K562 (cell line): ENCODE results near the gene CEP20. TPM values are rescaled to one million over a fixed set of nuclear protein-coding genes. Genes with fewer than 3 reads are reported as not detected.

Source experiments
- BACH1 ChIP-seq: fragments of 200-800 bp; sonication (Bioruptor generic); IDR thresholded peaks from 2 replicates; pipeline ENCODE4 v1.6.1; 2016; ENCODE audit warnings: missing genetic modification characterization, missing compliant biosample characterization
- RAD51 ChIP-seq: fragments of 450-650 bp; IDR thresholded peaks from 2 replicates; pipeline ENCODE4 v1.7.1; 2016; ENCODE audit warnings: low read depth, mild to moderate bottlenecking, borderline replicate concordance
- SMAD3 ChIP-seq: fragments of 450-650 bp; formaldehyde crosslinking; conservative IDR thresholded peaks from 2 replicates; pipeline ENCODE4 v1.4.0; 2020; ENCODE audit warnings: mild to moderate bottlenecking
- TFE3 ChIP-seq: fragments of 450-650 bp; formaldehyde crosslinking; IDR thresholded peaks from 2 replicates; pipeline ENCODE4 v1.4.0; 2020; ENCODE audit warnings: mild to moderate bottlenecking, mixed read lengths
- ZNF609 ChIP-seq: sonication (generic); formaldehyde crosslinking; IDR thresholded peaks from 2 replicates; pipeline ENCODE4 v1.8.1; 2023; ENCODE audit warnings: missing genetic modification reagents, mild to moderate bottlenecking, borderline replicate concordance
- polyA plus RNA-seq, 8 experiments: library from polyadenylated mRNA; depleted of rRNA in 4 of 8; stranded (reverse) in 5 of 8; unstranded in 3 of 8; fragments of >200 nt; fragmentation: Nextera tagmentation in 2 of 8; fragmentation: Illumina TruSeq in 1 of 8; extraction: Ambion mirVana in 2 of 8; extraction: Trizol in 1 of 8; gene quantifications; 2 replicates each; pipeline versions ENCODE4 v1.2.1 to v1.2.3, GENCODE V29; 2011 to 2014; ENCODE audit warnings: inconsistent platforms in 1 of 8, missing spikeins in 1 of 8
- total RNA-seq, 7 experiments: library from RNA; depleted of rRNA in 6 of 7; stranded (reverse); fragments of >200 nt in 6 of 7; fragmentation: Illumina TruSeq in 2 of 7; extraction: Trizol in 2 of 7; gene quantifications; 2 replicates each; pipeline versions ENCODE4 v1.2.1 to v1.2.3, GENCODE V29; 2011 to 2021; ENCODE audit warnings: low replicate concordance in 1 of 7
- TF ChIP-seq, protein P1 (sequence below): fragments of 450-650 bp; IDR thresholded peaks from 2 replicates; pipeline ENCODE4 v1.7.1; 2018; ENCODE audit warnings: mild to moderate bottlenecking, low read depth; ENCODE audit not compliant: partially characterized antibody

The CEP20 gene
- total and polyA plus RNA-seq, 9 of the 15 experiments (the other 6 are each of a cell fraction or from before 2014, with no cell fraction given): 41.3 to 150 (median 104) TPM

GRCh38 chr16:15885560-15886001 lies 2.8 kb downstream of the CEP20 start (continued):
- TF ChIP-seq, protein P1, sequence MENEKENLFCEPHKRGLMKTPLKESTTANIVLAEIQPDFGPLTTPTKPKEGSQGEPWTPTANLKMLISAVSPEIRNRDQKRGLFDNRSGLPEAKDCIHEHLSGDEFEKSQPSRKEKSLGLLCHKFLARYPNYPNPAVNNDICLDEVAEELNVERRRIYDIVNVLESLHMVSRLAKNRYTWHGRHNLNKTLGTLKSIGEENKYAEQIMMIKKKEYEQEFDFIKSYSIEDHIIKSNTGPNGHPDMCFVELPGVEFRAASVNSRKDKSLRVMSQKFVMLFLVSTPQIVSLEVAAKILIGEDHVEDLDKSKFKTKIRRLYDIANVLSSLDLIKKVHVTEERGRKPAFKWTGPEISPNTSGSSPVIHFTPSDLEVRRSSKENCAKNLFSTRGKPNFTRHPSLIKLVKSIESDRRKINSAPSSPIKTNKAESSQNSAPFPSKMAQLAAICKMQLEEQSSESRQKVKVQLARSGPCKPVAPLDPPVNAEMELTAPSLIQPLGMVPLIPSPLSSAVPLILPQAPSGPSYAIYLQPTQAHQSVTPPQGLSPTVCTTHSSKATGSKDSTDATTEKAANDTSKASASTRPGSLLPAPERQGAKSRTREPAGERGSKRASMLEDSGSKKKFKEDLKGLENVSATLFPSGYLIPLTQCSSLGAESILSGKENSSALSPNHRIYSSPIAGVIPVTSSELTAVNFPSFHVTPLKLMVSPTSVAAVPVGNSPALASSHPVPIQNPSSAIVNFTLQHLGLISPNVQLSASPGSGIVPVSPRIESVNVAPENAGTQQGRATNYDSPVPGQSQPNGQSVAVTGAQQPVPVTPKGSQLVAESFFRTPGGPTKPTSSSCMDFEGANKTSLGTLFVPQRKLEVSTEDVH: no peak
- TF ChIP-seq BACH1 (tag) (peak; percentile 69), TFE3 (CRISPR knock-in tag) (peak; percentile 97), RAD51 (peak; percentile 90), SMAD3 (CRISPR knock-in tag) (0 out of 2 replicates have a peak, but pooled peaks have one; percentile 2), ZNF609 (no peak)
